ENCODE data around the gene ARHGAP31. TPM values are rescaled to one million over a fixed set of nuclear protein-coding genes. Genes with fewer than 3 reads are reported as not detected.

ARHGAP31 gene
- total and polyA plus RNA-seq, 2 of the 8 experiments (the other 6 are each of a cell fraction or from before 2014, with no cell fraction given): 1.1 to 7.6 TPM

DNA sequence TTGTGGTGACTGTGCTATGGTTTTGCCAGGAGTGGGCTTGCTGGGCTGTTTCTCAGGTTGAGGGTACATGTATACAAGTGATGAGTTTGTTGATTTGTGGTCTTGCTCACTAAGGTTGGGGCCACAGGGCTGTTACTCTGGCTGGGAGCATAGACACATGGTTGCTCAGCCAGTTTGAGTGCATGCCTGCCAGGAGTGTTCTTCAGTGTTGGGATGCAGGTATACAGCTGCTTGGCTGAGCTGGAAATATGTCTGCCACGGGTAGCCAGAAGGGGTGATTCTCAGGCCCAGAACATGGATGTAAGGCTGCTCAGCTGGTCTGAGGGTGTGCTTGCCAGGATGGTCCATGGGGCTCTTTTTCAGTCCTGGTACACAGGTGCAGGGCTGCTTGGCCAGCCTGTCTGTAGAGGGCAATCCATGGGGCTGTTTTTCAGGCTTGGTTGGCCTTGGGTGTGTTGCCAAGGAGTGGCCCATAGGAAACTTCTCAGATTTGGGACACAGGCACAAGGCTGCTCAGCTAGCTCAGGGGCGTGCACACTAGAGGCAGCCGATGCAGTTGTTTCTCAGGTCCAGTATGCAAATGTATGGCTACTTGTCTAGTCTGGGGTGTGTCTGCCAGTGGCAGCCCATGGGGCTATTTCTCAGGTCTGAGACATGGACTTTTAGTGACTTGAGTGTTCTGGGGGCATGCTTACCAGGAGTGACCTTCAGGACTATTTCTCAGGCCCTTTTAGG lies 5.3 kb upstream of the ARHGAP31 start:
- Histone ChIP-seq H3K9me3 (ENCODE audit: insufficient read depth in 2 of 2, low read depth in 1 of 2, low read length in 1 of 2) (no peaks in the 10 kb centered on the region), H3K36me3 (ENCODE audit: control insufficient read depth in 2 of 4, insufficient read depth in 4 of 4, low read length in 3 of 4) (no peaks in the 10 kb centered on the region), H2BK12ac (ENCODE audit: low read depth, low read length) (0 out of 2 replicates have a peak overlapping the region, but pooled peaks have one; percentile 0), H3K27ac (ENCODE audit: low read depth, low read length) (no peak overlapping the region), H4K91ac (replicated peaks; ENCODE audit: insufficient read length, low read length) (no peak overlapping the region), H2BK120ac (replicated peaks; ENCODE audit: low read depth, low read length) (no peak overlapping the region), H3K79me1 (ENCODE audit: low read depth, low read length) (no peaks in the 10 kb centered on the region), H3K23me2 (ENCODE audit: low read depth, low read length) (peaks cover 2% of the 10 kb centered on the region; the same call in 1 of the 2 replicates), H2BK15ac (ENCODE audit: low read length) (0 out of 2 replicates have a peak overlapping the region, but pooled peaks have one; percentile 1), H4K20me1 (replicated peaks in 1 of 2; ENCODE audit: control insufficient read depth in 1 of 2, insufficient read depth in 2 of 2, low read length in 2 of 2) (no peaks in the 10 kb centered on the region), H3K79me2 (ENCODE audit: control insufficient read depth in 1 of 2, insufficient read depth in 2 of 2, low read length in 2 of 2) (no peaks in the 10 kb centered on the region), H4K5ac (ENCODE audit: insufficient read length, low read depth, low read length) (no peak overlapping the region), H4K8ac (ENCODE audit: extremely low read depth, insufficient read depth, low read length) (no peak overlapping the region), H3K4me2 (ENCODE audit: insufficient read depth in 1 of 2, low read depth in 2 of 2, low read length in 2 of 2) (no peak overlapping the region), H3K9ac (replicated peaks in 1 of 4; ENCODE audit: extremely low read depth in 1 of 4, low read depth in 3 of 4, low read length in 3 of 4) (no peak overlapping the region), H3K4ac (replicated peaks; ENCODE audit: insufficient read length, low read depth, low read length) (no peak overlapping the region), H3K23ac (ENCODE audit: insufficient read length) (no peak overlapping the region), H3K14ac (ENCODE audit: insufficient read length) (no peak overlapping the region), H2AFZ (ENCODE audit: low read length) (no peak overlapping the region), H3K4me3 (ENCODE audit: extremely low read depth in 1 of 4, insufficient read depth in 2 of 4, low read depth in 3 of 4, low read length in 4 of 4) (no peak overlapping the region), H2BK5ac (ENCODE audit: low read depth, low read length) (no peak overlapping the region), H3K27me3 (replicated peaks in 1 of 4; ENCODE audit: control insufficient read depth in 3 of 4, extremely low read depth in 1 of 4, insufficient read depth in 3 of 4, low read length in 3 of 4) (peaks cover 0 to 11% (median 11%) of the 10 kb centered on the region in 4 experiments; a peak in 4 of 7 replicates), H3K18ac (ENCODE audit: extremely low read depth, low read length) (no peak overlapping the region), H3K4me1 (replicated peaks in 1 of 4; ENCODE audit: control insufficient read depth in 3 of 4, insufficient read depth in 4 of 4, low read length in 3 of 4) (peaks cover under 1 to 11% (median 3%) of the 10 kb centered on the region in 4 experiments), H2BK20ac (ENCODE audit: low read length) (peak overlapping the region; percentile 23; the same call in 1 of the 2 replicates), H3K56ac (replicated peaks; ENCODE audit: insufficient read length, low read depth, low read length) (no peak overlapping the region), H2AK5ac (ENCODE audit: low read depth, low read length) (no peak overlapping the region)
- DNase-seq (ENCODE audit: low read depth in 1 of 2, low spot score in 2 of 2) (no peak), FAIRE-seq (no peak)
- 90% methylated on average over 3 of the region's 3 CpGs; no CpG with 5 or more reads in 1 of the 2 experiments for WGBS, 2 experiments (ENCODE audit: extremely low coverage in 1 of 2, insufficient coverage in 1 of 2, insufficient read length in 1 of 2, insufficient replicate concordance in 2 of 2, low coverage in 1 of 2, low lambda C conversion rate in 2 of 2, missing lambda C conversion rate in 1 of 2)
- ChIA-PET CTCF (ENCODE audit: partially characterized antibody) (interaction anchor here (0.8 to 0.9 kb wide), 2 partner anchors 15 to 27 kb away, joined by 3 read pairs; no protein-coding TSS in a partner anchor), POLR2A (ENCODE audit: partially characterized antibody) (no interaction called here)
- TF ChIP-seq SUZ12 (IDR thresholded peaks at IDR 0.05; ENCODE audit: low read length) (no peak), MAFK (IDR thresholded peaks at IDR 0.05; ENCODE audit: low read depth, low read length) (no peak), TAF1 (IDR thresholded peaks at IDR 0.05; ENCODE audit: low read depth, low read length) (no peak), TCF12 (IDR thresholded peaks at IDR 0.05; ENCODE audit: low read depth, low read length) (no peak), CBX5 (IDR thresholded peaks at IDR 0.05; ENCODE audit: low read depth, low read length) (no peak), POLR2A (IDR thresholded peaks at IDR 0.05; ENCODE audit: control extremely low read depth in 1 of 2, low read depth in 2 of 2, low read length in 2 of 2) (no peak), POLR2AphosphoS5 (IDR thresholded peaks at IDR 0.05; ENCODE audit: low read depth, low read length) (no peak), JUND (IDR thresholded peaks at IDR 0.05; ENCODE audit: low read length) (no peak), TEAD4 (IDR thresholded peaks at IDR 0.05; ENCODE audit: low read depth, low read length) (no peak), NRF1 (IDR thresholded peaks at IDR 0.05; ENCODE audit: low read depth, low read length) (no peak), SIRT6 (IDR thresholded peaks at IDR 0.05; ENCODE audit: low read length) (no peak)
- TF ChIP-seq, protein P1, sequence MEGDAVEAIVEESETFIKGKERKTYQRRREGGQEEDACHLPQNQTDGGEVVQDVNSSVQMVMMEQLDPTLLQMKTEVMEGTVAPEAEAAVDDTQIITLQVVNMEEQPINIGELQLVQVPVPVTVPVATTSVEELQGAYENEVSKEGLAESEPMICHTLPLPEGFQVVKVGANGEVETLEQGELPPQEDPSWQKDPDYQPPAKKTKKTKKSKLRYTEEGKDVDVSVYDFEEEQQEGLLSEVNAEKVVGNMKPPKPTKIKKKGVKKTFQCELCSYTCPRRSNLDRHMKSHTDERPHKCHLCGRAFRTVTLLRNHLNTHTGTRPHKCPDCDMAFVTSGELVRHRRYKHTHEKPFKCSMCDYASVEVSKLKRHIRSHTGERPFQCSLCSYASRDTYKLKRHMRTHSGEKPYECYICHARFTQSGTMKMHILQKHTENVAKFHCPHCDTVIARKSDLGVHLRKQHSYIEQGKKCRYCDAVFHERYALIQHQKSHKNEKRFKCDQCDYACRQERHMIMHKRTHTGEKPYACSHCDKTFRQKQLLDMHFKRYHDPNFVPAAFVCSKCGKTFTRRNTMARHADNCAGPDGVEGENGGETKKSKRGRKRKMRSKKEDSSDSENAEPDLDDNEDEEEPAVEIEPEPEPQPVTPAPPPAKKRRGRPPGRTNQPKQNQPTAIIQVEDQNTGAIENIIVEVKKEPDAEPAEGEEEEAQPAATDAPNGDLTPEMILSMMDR (IDR thresholded peaks at IDR 0.05; ENCODE audit: control extremely low read depth in 1 of 3, insufficient read depth in 1 of 3, low read depth in 1 of 3, low read length in 3 of 3): no peak

All from H1 (cell line).